ENCODE measurements around the gene UBE2O. TPM values are rescaled to one million over a fixed set of nuclear protein-coding genes. Genes with fewer than 3 reads are reported as not detected.
"Not testable (repeated sequence)": the region's sequence is repeated elsewhere in the genome, so short reads cannot be mapped to it uniquely, and the experiment has no call there.

UBE2O gene
- total RNA-seq, 1 donor from 2014 or later, result 12.6 TPM

DNA sequence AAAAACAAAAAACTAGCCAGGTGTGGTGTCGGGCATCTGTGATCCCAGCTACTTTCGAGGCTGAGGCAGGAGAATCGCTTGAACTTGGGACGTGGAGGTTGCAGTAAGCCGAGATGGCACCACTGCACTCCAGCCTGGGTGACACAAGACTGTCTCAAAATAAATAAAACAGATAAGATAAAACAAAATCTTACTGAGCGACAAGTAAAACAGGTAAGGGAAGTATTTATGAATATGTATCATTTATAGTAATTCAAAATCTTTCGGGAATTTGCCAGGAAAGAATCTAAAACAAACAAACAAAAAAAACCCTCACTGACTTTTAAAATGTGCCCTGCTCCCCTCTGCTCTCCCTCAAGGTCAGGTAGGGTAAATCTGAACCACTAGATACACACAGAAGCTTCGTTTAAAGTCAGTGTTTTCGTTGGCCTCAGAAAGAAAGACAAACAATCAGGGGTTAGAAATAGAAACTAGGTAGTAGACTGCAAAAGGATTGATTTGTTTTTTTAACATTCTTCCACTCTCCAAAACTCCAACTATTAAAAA lies 101.4 kb downstream of the UBE2O start:
- Histone ChIP-seq H3K4me3 (ENCODE audit: low read depth, low read length) (no peak overlapping the region), H3K36me3 (ENCODE audit: control insufficient read depth, insufficient read depth, low read length) (peaks cover 2% of the 10 kb centered on the region), H3K27me3 (ENCODE audit: control insufficient read depth, insufficient read depth, low read length) (no peaks in the 10 kb centered on the region)
- TF ChIP-seq, protein P1, sequence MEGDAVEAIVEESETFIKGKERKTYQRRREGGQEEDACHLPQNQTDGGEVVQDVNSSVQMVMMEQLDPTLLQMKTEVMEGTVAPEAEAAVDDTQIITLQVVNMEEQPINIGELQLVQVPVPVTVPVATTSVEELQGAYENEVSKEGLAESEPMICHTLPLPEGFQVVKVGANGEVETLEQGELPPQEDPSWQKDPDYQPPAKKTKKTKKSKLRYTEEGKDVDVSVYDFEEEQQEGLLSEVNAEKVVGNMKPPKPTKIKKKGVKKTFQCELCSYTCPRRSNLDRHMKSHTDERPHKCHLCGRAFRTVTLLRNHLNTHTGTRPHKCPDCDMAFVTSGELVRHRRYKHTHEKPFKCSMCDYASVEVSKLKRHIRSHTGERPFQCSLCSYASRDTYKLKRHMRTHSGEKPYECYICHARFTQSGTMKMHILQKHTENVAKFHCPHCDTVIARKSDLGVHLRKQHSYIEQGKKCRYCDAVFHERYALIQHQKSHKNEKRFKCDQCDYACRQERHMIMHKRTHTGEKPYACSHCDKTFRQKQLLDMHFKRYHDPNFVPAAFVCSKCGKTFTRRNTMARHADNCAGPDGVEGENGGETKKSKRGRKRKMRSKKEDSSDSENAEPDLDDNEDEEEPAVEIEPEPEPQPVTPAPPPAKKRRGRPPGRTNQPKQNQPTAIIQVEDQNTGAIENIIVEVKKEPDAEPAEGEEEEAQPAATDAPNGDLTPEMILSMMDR (IDR thresholded peaks at IDR 0.05; ENCODE audit: insufficient read depth, low read length, poor library complexity, severe bottlenecking), result no peak
- DNase-seq (ENCODE audit: low read depth), result no peak

GRCh38 chr17:76350463-76350862 lies 102.5 kb downstream of the UBE2O start:
- TF ChIP-seq, protein P1 (IDR thresholded peaks at IDR 0.05; ENCODE audit: insufficient read depth, low read length, poor library complexity, severe bottlenecking), result no peak
- no peak for DNase-seq (ENCODE audit: low read depth)
- Histone ChIP-seq H3K27me3 (ENCODE audit: control insufficient read depth, insufficient read depth, low read length) (no peaks in the 10 kb centered on the region), H3K36me3 (ENCODE audit: control insufficient read depth, insufficient read depth, low read length) (peaks cover 2% of the 10 kb centered on the region), H3K4me3 (ENCODE audit: low read depth, low read length) (no peak overlapping the region)

- not testable (repeated sequence) for H3K4me3 ChIP-seq (ENCODE audit: low read depth, low read length); H3K27me3 ChIP-seq (ENCODE audit: control insufficient read depth, insufficient read depth, low read length); H3K36me3 ChIP-seq (ENCODE audit: control insufficient read depth, insufficient read depth, low read length); DNase-seq (ENCODE audit: low read depth)
Observed at GRCh38 chr17:76346936-76347335, 106.0 kb downstream of the UBE2O start.

DNA sequence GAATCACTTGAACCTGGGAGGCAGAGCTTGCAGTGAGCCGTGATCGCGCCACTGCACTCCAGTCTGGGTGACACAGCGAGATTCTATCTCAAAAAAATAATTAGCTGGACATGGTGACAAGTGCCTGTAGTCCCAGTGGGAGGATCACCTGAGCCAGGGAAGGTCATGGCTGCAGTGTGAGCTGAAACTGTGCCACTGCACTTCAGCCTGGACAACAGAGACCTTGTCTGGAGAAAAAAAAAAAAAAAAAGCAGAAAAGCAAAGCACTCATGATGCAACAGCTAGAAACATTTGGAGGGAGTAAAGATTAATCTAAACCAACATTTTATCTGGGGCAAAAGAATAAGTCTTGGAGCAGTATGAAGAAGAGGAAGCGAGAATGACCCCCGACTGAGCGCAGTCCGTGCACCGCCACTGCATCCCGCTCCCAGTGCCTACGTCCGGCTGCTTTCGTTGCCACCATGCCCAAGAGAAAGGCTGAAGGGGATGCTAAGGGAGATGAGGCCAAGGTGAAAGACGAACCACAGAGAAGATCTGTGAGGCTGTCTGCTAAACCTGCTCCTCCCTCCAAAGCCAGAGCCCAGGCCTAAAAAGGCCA lies 107.5 kb downstream of the UBE2O start:
- DNase-seq (ENCODE audit: low read depth), result no peak
- TF ChIP-seq, protein P1 (IDR thresholded peaks at IDR 0.05; ENCODE audit: insufficient read depth, low read length, poor library complexity, severe bottlenecking), result no peak
- Histone ChIP-seq H3K36me3 (ENCODE audit: control insufficient read depth, insufficient read depth, low read length) (peaks cover 2% of the 10 kb centered on the region), H3K27me3 (ENCODE audit: control insufficient read depth, insufficient read depth, low read length) (no peaks in the 10 kb centered on the region), H3K4me3 (ENCODE audit: low read depth, low read length) (no peak overlapping the region)

DNA sequence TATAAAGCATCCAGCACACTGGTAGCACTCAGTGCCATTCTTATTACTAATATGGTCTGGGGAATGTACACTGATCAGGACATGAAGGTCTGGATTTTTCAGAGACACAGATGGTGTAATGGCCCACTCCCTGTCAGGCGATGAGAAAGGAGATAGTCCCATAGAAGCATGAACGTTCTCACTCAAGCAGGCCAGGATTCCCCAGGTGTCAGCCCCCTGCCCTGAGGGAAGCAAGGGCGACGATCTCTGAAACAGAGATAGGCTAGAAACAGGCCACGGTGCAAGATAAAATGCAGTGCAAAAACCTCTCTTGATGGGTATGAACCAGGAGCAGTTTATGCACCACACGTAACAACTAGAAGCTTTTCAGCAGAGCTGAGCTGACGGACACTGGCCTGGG lies 109.8 kb downstream of the UBE2O start:
- Histone ChIP-seq H3K4me3 (ENCODE audit: low read depth, low read length) (no peak overlapping the region), H3K27me3 (ENCODE audit: control insufficient read depth, insufficient read depth, low read length) (no peaks in the 10 kb centered on the region), H3K36me3 (ENCODE audit: control insufficient read depth, insufficient read depth, low read length) (peaks cover 2% of the 10 kb centered on the region)
- no peak for DNase-seq (ENCODE audit: low read depth)
- TF ChIP-seq, protein P1 (IDR thresholded peaks at IDR 0.05; ENCODE audit: insufficient read depth, low read length, poor library complexity, severe bottlenecking), result no peak

- Histone ChIP-seq H3K4me3 (ENCODE audit: low read depth, low read length) (no peak overlapping the region), H3K27me3 (ENCODE audit: control insufficient read depth, insufficient read depth, low read length) (no peaks in the 10 kb centered on the region), H3K36me3 (ENCODE audit: control insufficient read depth, insufficient read depth, low read length) (no peaks in the 10 kb centered on the region)
- TF ChIP-seq, protein P1 (IDR thresholded peaks at IDR 0.05; ENCODE audit: insufficient read depth, low read length, poor library complexity, severe bottlenecking), result no peak
- DNase-seq (ENCODE audit: low read depth), result no peak
Observed at GRCh38 chr17:76341301-76341700, 111.7 kb downstream of the UBE2O start.

Other genes with a start within 250 kb of the UBE2O start
- gene RNF157, start 212.7 kb downstream of the UBE2O start, total RNA-seq, result 6.0 and 7.5 TPM in 2 replicates
- gene UBALD2, start 187.8 kb downstream of the UBE2O start, total RNA-seq, result 28.5 and 33.8 TPM in 2 replicates
- gene QRICH2, start 144.9 kb downstream of the UBE2O start, total RNA-seq, result 3.3 and 6.0 TPM in 2 replicates
- 50.7 and 52.4 TPM in 2 replicates for gene PRPSAP1, start 99.2 kb downstream of the UBE2O start, total RNA-seq
- 159 and 165 TPM in 2 replicates for gene SPHK1, start 68.5 kb downstream of the UBE2O start, total RNA-seq
- gene AANAT, start 14.5 kb upstream of the UBE2O start, total RNA-seq, result not detected in 2 replicates
- 101 and 111 TPM in 2 replicates for gene RHBDF2, start 48.3 kb upstream of the UBE2O start, total RNA-seq
- gene CYGB, start 84.6 kb upstream of the UBE2O start, total RNA-seq, result 16.9 and 19.9 TPM in 2 replicates
- not detected in 2 replicates for gene PRCD, start 86.9 kb upstream of the UBE2O start, total RNA-seq
- 9.9 and 13.6 TPM in 2 replicates for gene ST6GALNAC2, start 132.7 kb upstream of the UBE2O start, total RNA-seq
- not detected in 2 replicates for gene ST6GALNAC1, start 190.6 kb upstream of the UBE2O start, total RNA-seq